Gastroesophageal sphincter (tissue), 3 donors: ENCODE data around the gene SERGEF.

Source experiments
- CTCF ChIP-seq, 4 experiments: fragments of 200-600 bp in 2 of 4; fragments of 450-650 bp in 2 of 4; sonication (generic) in 1 of 4; IDR thresholded peaks; one replicate each; pipeline ENCODE4 v1.5.1; 2017 to 2019; ENCODE audit warnings: antibody characterized with exemption in 4 of 4, mild to moderate bottlenecking in 2 of 4, moderate library complexity in 2 of 4
- EP300 ChIP-seq: sonication (generic); formaldehyde crosslinking; IDR thresholded peaks from one replicate; pipeline ENCODE4 v1.6.1; 2017; ENCODE audit warnings: antibody characterized with exemption, mild to moderate bottlenecking
- POLR2A ChIP-seq, 2 donors: fragments of 450-650 bp; IDR thresholded peaks; one replicate each; pipeline ENCODE4 v1.6.1; 2017; ENCODE audit warnings: antibody characterized with exemption in 2 of 2, mild to moderate bottlenecking in 2 of 2, moderate library complexity in 1 of 2
- POLR2AphosphoS5 ChIP-seq: sonication (generic); formaldehyde crosslinking; IDR thresholded peaks from one replicate; pipeline ENCODE4 v1.6.1; 2017; ENCODE audit warnings: antibody characterized with exemption

GRCh38 chr11:17748761-17749721 is 263.8 kb downstream of the SERGEF start:
- TF ChIP-seq CTCF (IDR thresholded peaks at IDR 0.05) (no peak), POLR2A (IDR thresholded peaks at IDR 0.05) (no peak), POLR2AphosphoS5 (no peak), EP300 (no peak)
